RWPE2 (cell line): ENCODE measurements around the gene TAAR9.

Source experiments
- ATAC-seq: fragments of 200-7000 bp; cut with Tn5 transposase; 3 replicates; pipeline ENCODE4 v1.9.1; 2021; ENCODE audit warnings: low read depth
- DNase-seq: peaks from one replicate; pipeline ENCODE4 v3.0.0-alpha.2; 2020; ENCODE audit warnings: low spot score
- H3K27ac ChIP-seq: fragments of 450-650 bp; 2 replicates; pipeline ENCODE4 v1.5.1; 2017; ENCODE audit warnings: mild to moderate bottlenecking; ENCODE audit not compliant: poor library complexity, severe bottlenecking
- H3K27me3 ChIP-seq: fragments of 250-450 bp; sonication (Bioruptor Pico); 2 replicates; pipeline ENCODE4 v1.5.1; 2021; ENCODE audit warnings: mild to moderate bottlenecking, moderate library complexity; ENCODE audit not compliant: insufficient read depth, poor library complexity, severe bottlenecking
- H3K36me3 ChIP-seq: fragments of 250-450 bp; sonication (Bioruptor Pico); 2 replicates; pipeline ENCODE4 v1.5.1; 2020; ENCODE audit warnings: low read depth, mild to moderate bottlenecking, moderate library complexity
- H3K4me1 ChIP-seq: fragments of 250-450 bp; sonication (Bioruptor Pico); 2 replicates; pipeline ENCODE4 v1.5.1; 2021; ENCODE audit warnings: mild to moderate bottlenecking, moderate library complexity; ENCODE audit not compliant: insufficient read depth, poor library complexity, severe bottlenecking
- H3K4me3 ChIP-seq: fragments of 250-450 bp; sonication (Bioruptor Pico); 2 replicates; pipeline ENCODE4 v1.5.1; 2021; ENCODE audit warnings: mild to moderate bottlenecking, moderate library complexity; ENCODE audit not compliant: severe bottlenecking
- H3K9me3 ChIP-seq: fragments of 250-450 bp; sonication (Bioruptor Pico); 2 replicates; pipeline ENCODE4 v1.5.1; 2021; ENCODE audit warnings: mild to moderate bottlenecking, moderate library complexity; ENCODE audit not compliant: severe bottlenecking
- TF ChIP-seq, protein P1 (sequence below): fragments of 450-650 bp; IDR thresholded peaks from one replicate; pipeline ENCODE4 v1.5.1; 2017; ENCODE audit warnings: mild to moderate bottlenecking, moderate library complexity; ENCODE audit not compliant: poor library complexity, severe bottlenecking

TAAR9 gene, protein sequence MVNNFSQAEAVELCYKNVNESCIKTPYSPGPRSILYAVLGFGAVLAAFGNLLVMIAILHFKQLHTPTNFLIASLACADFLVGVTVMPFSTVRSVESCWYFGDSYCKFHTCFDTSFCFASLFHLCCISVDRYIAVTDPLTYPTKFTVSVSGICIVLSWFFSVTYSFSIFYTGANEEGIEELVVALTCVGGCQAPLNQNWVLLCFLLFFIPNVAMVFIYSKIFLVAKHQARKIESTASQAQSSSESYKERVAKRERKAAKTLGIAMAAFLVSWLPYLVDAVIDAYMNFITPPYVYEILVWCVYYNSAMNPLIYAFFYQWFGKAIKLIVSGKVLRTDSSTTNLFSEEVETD

DNA sequence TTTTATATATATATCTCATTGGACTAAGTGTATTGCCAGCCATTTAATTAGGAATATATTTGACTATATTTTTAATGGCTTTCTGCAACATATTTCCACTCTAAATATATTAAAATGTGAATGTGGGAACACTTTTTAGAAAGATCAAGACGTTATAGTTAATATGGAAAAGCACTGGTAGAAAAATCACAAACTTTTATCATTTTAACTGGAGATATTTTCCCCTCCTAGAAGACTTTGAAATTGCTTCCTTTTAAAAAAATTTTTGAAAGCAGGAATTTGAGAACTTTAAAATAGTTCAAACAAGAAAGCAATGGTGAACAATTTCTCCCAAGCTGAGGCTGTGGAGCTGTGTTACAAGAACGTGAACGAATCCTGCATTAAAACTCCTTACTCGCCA is at the start of gene TAAR9:
Gene TAAR9 (plus strand): TSS at position 301 of the 400 bp plus-strand sequence. CDS start 13 bp downstream, at position 314.
- Histone ChIP-seq H3K4me1 (no peaks in the 10 kb centered on the region), H3K36me3 (no peaks in the 10 kb centered on the region), H3K9me3 (no peaks in the 10 kb centered on the region), H3K27ac (no peak within 1 kb of the TSS), H3K27me3 (peaks cover 32% of the 10 kb centered on the region), H3K4me3 (no peak within 1 kb of the TSS)
- TF ChIP-seq, protein P1, sequence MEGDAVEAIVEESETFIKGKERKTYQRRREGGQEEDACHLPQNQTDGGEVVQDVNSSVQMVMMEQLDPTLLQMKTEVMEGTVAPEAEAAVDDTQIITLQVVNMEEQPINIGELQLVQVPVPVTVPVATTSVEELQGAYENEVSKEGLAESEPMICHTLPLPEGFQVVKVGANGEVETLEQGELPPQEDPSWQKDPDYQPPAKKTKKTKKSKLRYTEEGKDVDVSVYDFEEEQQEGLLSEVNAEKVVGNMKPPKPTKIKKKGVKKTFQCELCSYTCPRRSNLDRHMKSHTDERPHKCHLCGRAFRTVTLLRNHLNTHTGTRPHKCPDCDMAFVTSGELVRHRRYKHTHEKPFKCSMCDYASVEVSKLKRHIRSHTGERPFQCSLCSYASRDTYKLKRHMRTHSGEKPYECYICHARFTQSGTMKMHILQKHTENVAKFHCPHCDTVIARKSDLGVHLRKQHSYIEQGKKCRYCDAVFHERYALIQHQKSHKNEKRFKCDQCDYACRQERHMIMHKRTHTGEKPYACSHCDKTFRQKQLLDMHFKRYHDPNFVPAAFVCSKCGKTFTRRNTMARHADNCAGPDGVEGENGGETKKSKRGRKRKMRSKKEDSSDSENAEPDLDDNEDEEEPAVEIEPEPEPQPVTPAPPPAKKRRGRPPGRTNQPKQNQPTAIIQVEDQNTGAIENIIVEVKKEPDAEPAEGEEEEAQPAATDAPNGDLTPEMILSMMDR, result no peak
- DNase-seq, result no peak
- ATAC-seq, result no peak

DNA sequence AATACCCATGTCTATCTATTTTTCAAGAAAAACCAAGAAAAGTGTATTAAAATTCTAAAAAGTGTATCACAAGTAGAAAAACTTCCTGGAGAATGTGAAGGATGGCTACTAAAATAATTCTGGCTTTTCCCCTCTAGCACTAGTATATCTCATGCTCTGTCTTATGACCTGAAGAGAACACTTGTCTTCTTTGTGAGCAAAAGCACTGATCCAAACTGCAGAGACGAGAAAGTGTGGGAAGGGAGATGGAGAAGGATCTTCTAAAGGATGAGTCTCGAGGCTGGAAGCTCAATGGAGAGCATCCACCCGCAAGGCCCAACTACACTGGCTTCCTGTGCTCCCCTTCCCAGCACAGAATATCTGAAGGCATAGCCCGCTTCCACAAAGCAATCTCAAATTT is 48.7 kb upstream of the TAAR9 start:
- no peak for DNase-seq
- TF ChIP-seq, protein P1, result no peak
- Histone ChIP-seq H3K4me1 (no peaks in the 10 kb centered on the region), H3K36me3 (no peaks in the 10 kb centered on the region), H3K4me3 (no peak overlapping the region), H3K27me3 (no peaks in the 10 kb centered on the region), H3K9me3 (no peaks in the 10 kb centered on the region), H3K27ac (no peak overlapping the region)
- ATAC-seq, result no peak

DNA sequence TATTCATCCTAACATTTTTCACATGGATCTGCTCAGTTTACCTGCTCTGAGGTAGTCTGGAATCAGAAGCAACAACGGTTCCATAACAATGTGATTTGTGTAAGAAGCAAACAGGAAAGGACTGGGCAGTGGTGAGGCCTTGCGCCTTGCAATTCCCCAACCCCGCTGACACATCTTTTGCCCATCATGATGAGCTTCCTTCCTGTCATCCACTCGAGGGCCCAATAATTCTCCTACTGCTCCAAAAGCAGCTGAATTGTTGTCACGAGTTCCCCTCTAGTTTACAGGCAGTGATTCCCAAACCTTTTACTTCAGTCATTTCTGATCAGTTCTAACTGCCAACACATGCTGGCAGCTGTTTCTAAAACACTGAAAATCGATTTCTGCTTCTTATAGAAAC is 48.1 kb upstream of the TAAR9 start:
- no peaks in the 10 kb centered on the region for H3K36me3 ChIP-seq
- no peaks in the 10 kb centered on the region for H3K4me1 ChIP-seq
- ATAC-seq (no peak), DNase-seq (no peak)
- no peaks in the 10 kb centered on the region for H3K9me3 ChIP-seq
- no peak overlapping the region for H3K4me3 ChIP-seq
- H3K27ac ChIP-seq, result no peak overlapping the region
- H3K27me3 ChIP-seq, result no peaks in the 10 kb centered on the region
- TF ChIP-seq, protein P1, result no peak

DNA sequence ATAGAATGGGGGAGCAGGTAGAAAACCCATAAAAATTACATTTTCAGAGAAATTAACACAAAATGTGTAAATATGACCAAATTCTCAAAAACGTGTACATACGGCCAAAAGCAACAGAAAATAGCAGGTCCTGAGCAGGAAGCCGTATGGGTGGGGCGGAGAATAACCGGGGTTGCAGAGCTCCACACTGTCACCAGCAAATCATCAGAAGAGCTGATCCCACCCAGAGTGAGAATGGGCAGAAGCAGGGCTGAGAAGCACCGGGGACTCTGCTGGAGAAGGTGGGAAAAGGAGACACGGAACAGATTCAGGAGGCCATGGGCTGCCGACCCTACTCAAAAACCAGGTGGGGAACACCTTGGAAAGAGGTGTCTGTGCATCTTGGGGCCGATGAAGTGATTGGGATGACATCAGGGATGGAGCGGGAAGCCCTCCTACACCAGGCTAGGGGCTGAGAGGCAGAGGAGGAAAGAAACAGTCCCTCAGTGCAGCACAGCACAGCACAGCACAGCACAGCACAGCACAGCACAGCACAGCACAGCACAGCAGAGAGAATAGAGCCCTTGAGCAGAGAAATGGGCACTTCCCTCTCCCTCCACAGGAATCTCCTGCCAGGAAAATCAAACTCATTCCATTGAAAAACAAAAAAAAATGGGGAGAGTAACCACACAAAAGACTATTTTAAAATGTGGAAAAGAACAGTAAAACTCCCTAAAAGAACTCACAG is 47.4 kb upstream of the TAAR9 start:
- DNase-seq (no peak), ATAC-seq (no peak)
- Histone ChIP-seq H3K4me3 (no peak overlapping the region), H3K4me1 (no peaks in the 10 kb centered on the region), H3K36me3 (no peaks in the 10 kb centered on the region), H3K9me3 (no peaks in the 10 kb centered on the region), H3K27me3 (no peaks in the 10 kb centered on the region), H3K27ac (no peak overlapping the region)
- TF ChIP-seq, protein P1, result no peak

DNA sequence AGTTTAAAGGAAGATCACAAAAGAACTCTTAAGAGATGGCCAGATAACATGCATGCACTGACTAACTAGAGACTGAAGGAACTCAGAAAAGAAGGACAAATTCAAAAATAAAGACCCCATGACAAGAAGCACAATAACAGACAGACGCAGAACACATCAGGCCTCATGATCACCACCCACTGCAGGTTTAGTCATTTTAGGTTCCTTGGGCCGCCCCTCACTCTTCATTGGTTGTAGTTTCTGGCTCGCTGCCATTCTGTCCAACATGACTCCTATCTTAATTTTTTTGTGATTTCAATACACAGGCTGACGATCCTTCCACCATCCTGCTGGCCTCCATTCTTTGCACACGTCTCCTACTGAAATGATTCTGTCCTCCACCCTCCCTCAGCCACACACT is 46.8 kb upstream of the TAAR9 start:
- Histone ChIP-seq H3K4me3 (no peak overlapping the region), H3K27ac (no peak overlapping the region), H3K36me3 (no peaks in the 10 kb centered on the region), H3K9me3 (no peaks in the 10 kb centered on the region), H3K27me3 (no peaks in the 10 kb centered on the region), H3K4me1 (no peaks in the 10 kb centered on the region)
- TF ChIP-seq, protein P1, result no peak
- ATAC-seq, result no peak
- DNase-seq, result no peak
